Trophoblast cell (in vitro differentiated cells and primary cell): ENCODE results near the gene DHRSX.
"Not testable (repeated sequence)": the region's sequence is repeated elsewhere in the genome, so short reads cannot be mapped to it uniquely, and the experiment has no call there.

ENCODE experiments used
- DNase-seq, 2 donors: peaks; one replicate each; pipeline ENCODE4 v3.0.0-alpha.2; 2016
- H2AFZ ChIP-seq: 2 replicates; pipeline ENCODE4 v1.6.1; 2013; ENCODE audit warnings: low read length, moderate library complexity, mild to moderate bottlenecking; ENCODE audit not compliant: insufficient read depth, poor library complexity
- H2AK5ac ChIP-seq: 2 replicates; pipeline ENCODE4 v1.6.1; 2013; ENCODE audit warnings: mild to moderate bottlenecking, low read length
- H2BK120ac ChIP-seq: 2 replicates; pipeline ENCODE4 v1.6.1; 2013; ENCODE audit warnings: low read length, mild to moderate bottlenecking, moderate library complexity; ENCODE audit not compliant: insufficient read depth, poor library complexity
- H2BK12ac ChIP-seq: 2 replicates; pipeline ENCODE4 v1.6.1; 2013; ENCODE audit warnings: mild to moderate bottlenecking, low read length, moderate library complexity
- H2BK5ac ChIP-seq: 2 replicates; pipeline ENCODE4 v1.6.1; 2013; ENCODE audit warnings: low read length, low read depth, moderate library complexity, mild to moderate bottlenecking; ENCODE audit not compliant: poor library complexity
- H3K14ac ChIP-seq: 2 replicates; pipeline ENCODE4 v1.6.1; 2013; ENCODE audit warnings: mild to moderate bottlenecking, low read length
- H3K18ac ChIP-seq: 2 replicates; pipeline ENCODE4 v1.6.1; 2013; ENCODE audit warnings: mild to moderate bottlenecking, low read length
- H3K23ac ChIP-seq: 2 replicates; pipeline ENCODE4 v1.6.1; 2013; ENCODE audit warnings: low read length
- H3K27ac ChIP-seq: 2 replicates; pipeline ENCODE4 v1.5.1; 2013; ENCODE audit warnings: low read depth, mild to moderate bottlenecking, inconsistent platforms, low read length, moderate library complexity
- H3K27me3 ChIP-seq: 2 replicates; pipeline ENCODE4 v1.6.1; 2013; ENCODE audit warnings: inconsistent platforms, mild to moderate bottlenecking, low read length, moderate library complexity; ENCODE audit not compliant: insufficient read depth
- H3K36me3 ChIP-seq, 2 experiments: 1 replicate in 1 of 2; 2 replicates in 1 of 2; pipeline ENCODE4 v1.6.1; 2013; ENCODE audit warnings: low read length in 2 of 2, mild to moderate bottlenecking in 2 of 2, moderate library complexity in 1 of 2; ENCODE audit not compliant: insufficient read depth in 2 of 2, control insufficient read depth in 1 of 2
- H3K4ac ChIP-seq: 2 replicates; pipeline ENCODE4 v1.6.1; 2013; ENCODE audit warnings: low read depth, mild to moderate bottlenecking, low read length, moderate library complexity
- H3K4me1 ChIP-seq, 2 experiments: 1 replicate in 1 of 2; 2 replicates in 1 of 2; pipeline ENCODE4 v1.6.1; 2013; ENCODE audit warnings: low read length in 2 of 2, mild to moderate bottlenecking in 2 of 2, moderate library complexity in 1 of 2; ENCODE audit not compliant: insufficient read depth in 2 of 2, control insufficient read depth in 1 of 2
- H3K4me2 ChIP-seq: 2 replicates; pipeline ENCODE4 v1.6.1; 2013; ENCODE audit warnings: inconsistent platforms, mild to moderate bottlenecking, low read length, moderate library complexity
- H3K4me3 ChIP-seq: 2 replicates; pipeline ENCODE4 v1.5.1; 2013; ENCODE audit warnings: mild to moderate bottlenecking, low read depth, low read length, inconsistent platforms
- H3K79me1 ChIP-seq: one replicate; pipeline ENCODE4 v1.6.1; 2013; ENCODE audit warnings: low read length
- H3K79me2 ChIP-seq: 2 replicates; pipeline ENCODE4 v1.6.1; 2013; ENCODE audit warnings: low read length, mild to moderate bottlenecking; ENCODE audit not compliant: control insufficient read depth, insufficient read depth, poor library complexity
- H3K9ac ChIP-seq: 2 replicates; pipeline ENCODE4 v1.6.1; 2013; ENCODE audit warnings: mild to moderate bottlenecking, low read length
- H3K9me3 ChIP-seq: 2 replicates; pipeline ENCODE4 v1.6.1; 2013; ENCODE audit warnings: low read depth, mild to moderate bottlenecking, control low read depth, inconsistent platforms, low read length; ENCODE audit not compliant: insufficient read depth
- H4K12ac ChIP-seq: 2 replicates; pipeline ENCODE4 v1.6.1; 2013; ENCODE audit warnings: low read depth, mild to moderate bottlenecking, low read length, moderate library complexity
- H4K8ac ChIP-seq: 2 replicates; pipeline ENCODE4 v1.6.1; 2013; ENCODE audit warnings: low read depth, mild to moderate bottlenecking, low read length, moderate library complexity
- H4K91ac ChIP-seq: one replicate; pipeline ENCODE4 v1.6.1; 2013; ENCODE audit warnings: low read depth, mild to moderate bottlenecking, low read length, moderate library complexity
- WGBS: extraction: QIAGEN DNeasy Blood & Tissue Kit; methylation state at CpG from one replicate; pipeline ENCODE4 v1.1.7; 2013; ENCODE audit warnings: missing lambda C conversion rate; ENCODE audit not compliant: insufficient read length, insufficient coverage; ENCODE audit errors: extremely low coverage; 5-methylcytosine and 5-hydroxymethylcytosine counted together

DHRSX gene

GRCh38 chrX:2471126-2471525 is 29.6 kb downstream of the DHRSX start:
- H3K79me2 ChIP-seq, H2BK120ac ChIP-seq, H2AFZ ChIP-seq, H2BK12ac ChIP-seq, H3K36me3 ChIP-seq, H3K27me3 ChIP-seq, H3K9me3 ChIP-seq, DNase-seq, H2AK5ac ChIP-seq, H3K23ac ChIP-seq, H3K27ac ChIP-seq, H3K4me1 ChIP-seq, H3K18ac ChIP-seq, H4K8ac ChIP-seq, H3K4me3 ChIP-seq, H3K4me2 ChIP-seq, H2BK5ac ChIP-seq, H3K79me1 ChIP-seq, H4K12ac ChIP-seq, H3K14ac ChIP-seq, H3K4ac ChIP-seq, H3K9ac ChIP-seq, H4K91ac ChIP-seq: not testable (repeated sequence)
- WGBS, result no CpG with 5 or more reads among the region's 10 CpGs

- not testable (repeated sequence) for H3K23ac ChIP-seq, H4K12ac ChIP-seq, H2BK12ac ChIP-seq, H3K18ac ChIP-seq, H3K27ac ChIP-seq, H3K4me1 ChIP-seq, H4K8ac ChIP-seq, H2AK5ac ChIP-seq, H3K4me2 ChIP-seq, H2AFZ ChIP-seq, DNase-seq, H2BK5ac ChIP-seq, H3K79me2 ChIP-seq, H3K27me3 ChIP-seq, H4K91ac ChIP-seq, H3K4me3 ChIP-seq, H3K9me3 ChIP-seq, H3K79me1 ChIP-seq, H3K14ac ChIP-seq, H3K36me3 ChIP-seq, H3K9ac ChIP-seq, H3K4ac ChIP-seq, H2BK120ac ChIP-seq
- no CpG with 5 or more reads among the region's 4 CpGs for WGBS
These were observed 30.9 kb downstream of the DHRSX start for GRCh38 chrX:2469852-2470251.

GRCh38 chrX:2469196-2469685 is 31.5 kb downstream of the DHRSX start:
- H4K8ac ChIP-seq, result no peak overlapping the region
- no peak overlapping the region for H2AFZ ChIP-seq
- no peak overlapping the region for H3K4me2 ChIP-seq
- H3K4ac ChIP-seq, result no peak overlapping the region
- H2BK5ac ChIP-seq, result no peak overlapping the region
- DNase-seq, result no peak
- H3K4me1 ChIP-seq, result peaks cover 0 to 3% of the 10 kb centered on the region in 2 experiments
- no peak overlapping the region for H2BK12ac ChIP-seq
- no peak overlapping the region for H2AK5ac ChIP-seq
- no peak overlapping the region for H4K12ac ChIP-seq
- H3K23ac ChIP-seq, result no peak overlapping the region
- H3K4me3 ChIP-seq, result no peak overlapping the region
- H3K79me2 ChIP-seq, result no peaks in the 10 kb centered on the region
- H3K14ac ChIP-seq, result no peak overlapping the region
- H3K9me3 ChIP-seq, result peaks cover under 1% of the 10 kb centered on the region
- H3K27ac ChIP-seq, result no peak overlapping the region
- H2BK120ac ChIP-seq, result no peak overlapping the region
- no peaks in the 10 kb centered on the region for H3K36me3 ChIP-seq
- H4K91ac ChIP-seq, result no peak overlapping the region
- H3K27me3 ChIP-seq, result no peaks in the 10 kb centered on the region
- H3K18ac ChIP-seq, result no peak overlapping the region
- H3K9ac ChIP-seq, result no peak overlapping the region
- H3K79me1 ChIP-seq, result no peaks in the 10 kb centered on the region
- no CpG with 5 or more reads among the region's 22 CpGs for WGBS

- no peak for DNase-seq
- no peak overlapping the region for H3K27ac ChIP-seq
- no peak overlapping the region for H3K23ac ChIP-seq
- no peak overlapping the region for H3K18ac ChIP-seq
- H2BK120ac ChIP-seq, result no peak overlapping the region
- H3K4me3 ChIP-seq, result no peak overlapping the region
- no peaks in the 10 kb centered on the region for H3K79me2 ChIP-seq
- H3K4me2 ChIP-seq, result no peak overlapping the region
- no peaks in the 10 kb centered on the region for H3K36me3 ChIP-seq
- no peak overlapping the region for H3K14ac ChIP-seq
- no peak overlapping the region for H2BK5ac ChIP-seq
- H3K27me3 ChIP-seq, result no peaks in the 10 kb centered on the region
- H4K8ac ChIP-seq, result no peak overlapping the region
- no peak overlapping the region for H3K4ac ChIP-seq
- WGBS, result no CpG with 5 or more reads among the region's 32 CpGs
- H4K12ac ChIP-seq, result no peak overlapping the region
- no peak overlapping the region for H2BK12ac ChIP-seq
- no peaks in the 10 kb centered on the region for H3K79me1 ChIP-seq
- H2AK5ac ChIP-seq, result no peak overlapping the region
- H3K4me1 ChIP-seq, result no peaks in the 10 kb centered on the region
- H2AFZ ChIP-seq, result no peak overlapping the region
- H3K9me3 ChIP-seq, result no peaks in the 10 kb centered on the region
- H4K91ac ChIP-seq, result no peak overlapping the region
- no peak overlapping the region for H3K9ac ChIP-seq
These were observed 32.2 kb downstream of the DHRSX start for GRCh38 chrX:2468261-2469195.
